ENCODE results near the gene MS4A10.

Gene MS4A10

DNA sequence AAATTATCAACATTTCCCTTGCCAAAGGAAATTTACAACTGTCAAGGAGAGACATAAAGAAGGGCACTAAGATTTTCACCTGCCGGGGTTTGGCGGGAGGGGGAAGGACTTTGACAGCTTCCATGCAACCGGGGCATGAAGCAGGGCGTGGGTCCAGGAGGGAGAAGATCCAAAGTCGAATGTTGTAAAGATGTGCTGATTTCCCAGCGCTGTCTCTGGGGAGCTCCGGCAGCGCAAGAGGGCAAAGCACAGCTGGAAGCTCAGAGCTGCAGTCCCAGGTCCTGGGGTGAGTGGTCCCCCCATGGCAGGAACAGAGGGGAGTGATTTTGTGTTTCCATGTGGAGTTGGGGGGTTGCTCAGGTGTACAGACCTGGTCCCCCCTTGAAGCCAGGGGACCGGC is at the start of gene MS4A10:
TSS of gene MS4A10 (plus strand) at position 198 of the 400 bp plus-strand sequence. CDS start 5,003 bp downstream, outside the sequence.
- no peak for TF ChIP-seq CTCF (IDR thresholded peaks at IDR 0.05; ENCODE audit: control insufficient read depth, insufficient read depth, low read depth, low read length, missing control alignments)
- DNase-seq (ENCODE audit: low read depth), result no peak
- H3K4me3 ChIP-seq (ENCODE audit: control insufficient read depth, low read depth, low read length), result no peak within 1 kb of the TSS

GRCh38 chr11:60739114-60739513 is 46.0 kb upstream of the MS4A10 start:
- no peak overlapping the region for H3K4me3 ChIP-seq (ENCODE audit: control insufficient read depth, low read depth, low read length)
- DNase-seq (ENCODE audit: low read depth), result no peak
- TF ChIP-seq CTCF (IDR thresholded peaks at IDR 0.05; ENCODE audit: control insufficient read depth, insufficient read depth, low read depth, low read length, missing control alignments), result no peak

- no peak overlapping the region for H3K4me3 ChIP-seq (ENCODE audit: control insufficient read depth, low read depth, low read length)
- TF ChIP-seq CTCF (IDR thresholded peaks at IDR 0.05; ENCODE audit: control insufficient read depth, insufficient read depth, low read depth, low read length, missing control alignments), result no peak
- no peak for DNase-seq (ENCODE audit: low read depth)
These were observed 44.6 kb upstream of the MS4A10 start for GRCh38 chr11:60740573-60740972.

GRCh38 chr11:60741421-60741820 is 43.7 kb upstream of the MS4A10 start:
- TF ChIP-seq CTCF (IDR thresholded peaks at IDR 0.05; ENCODE audit: control insufficient read depth, insufficient read depth, low read depth, low read length, missing control alignments), result no peak

GRCh38 chr11:60743058-60743457 is 42.1 kb upstream of the MS4A10 start:
- DNase-seq (ENCODE audit: low read depth), result no peak
- no peak for TF ChIP-seq CTCF (IDR thresholded peaks at IDR 0.05; ENCODE audit: control insufficient read depth, insufficient read depth, low read depth, low read length, missing control alignments)

More at GRCh38 chr11:60741421-60741820, 43.7 kb upstream of the MS4A10 start:
- no peak overlapping the region for H3K4me3 ChIP-seq (ENCODE audit: control insufficient read depth, low read depth, low read length)
- no peak for DNase-seq (ENCODE audit: low read depth)

DNA sequence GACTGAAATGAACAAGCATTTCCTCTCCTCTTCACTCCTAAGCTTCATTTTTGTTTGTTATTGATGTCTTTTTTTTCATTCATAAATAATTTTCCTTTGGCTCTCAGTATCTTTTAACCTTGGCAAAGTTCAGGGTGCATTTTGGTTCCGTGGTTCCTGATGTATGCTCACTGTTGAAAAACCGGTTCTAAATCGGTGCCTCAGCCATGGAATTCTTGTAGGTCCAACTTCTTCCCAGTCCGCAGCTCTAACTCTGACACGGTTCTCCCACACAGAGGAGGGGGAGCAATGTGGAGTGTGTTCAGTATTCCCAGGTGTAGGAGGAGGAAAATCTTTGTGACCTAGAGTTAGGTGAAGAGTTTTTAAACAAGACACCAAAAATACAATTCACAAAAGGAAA is 41.0 kb upstream of the MS4A10 start:
- DNase-seq (ENCODE audit: low read depth), result no peak
- no peak for TF ChIP-seq CTCF (IDR thresholded peaks at IDR 0.05; ENCODE audit: control insufficient read depth, insufficient read depth, low read depth, low read length, missing control alignments)
- H3K4me3 ChIP-seq (ENCODE audit: control insufficient read depth, low read depth, low read length), result no peak overlapping the region

More at GRCh38 chr11:60743058-60743457, 42.1 kb upstream of the MS4A10 start:
- no peak overlapping the region for H3K4me3 ChIP-seq (ENCODE audit: control insufficient read depth, low read depth, low read length)

DNA sequence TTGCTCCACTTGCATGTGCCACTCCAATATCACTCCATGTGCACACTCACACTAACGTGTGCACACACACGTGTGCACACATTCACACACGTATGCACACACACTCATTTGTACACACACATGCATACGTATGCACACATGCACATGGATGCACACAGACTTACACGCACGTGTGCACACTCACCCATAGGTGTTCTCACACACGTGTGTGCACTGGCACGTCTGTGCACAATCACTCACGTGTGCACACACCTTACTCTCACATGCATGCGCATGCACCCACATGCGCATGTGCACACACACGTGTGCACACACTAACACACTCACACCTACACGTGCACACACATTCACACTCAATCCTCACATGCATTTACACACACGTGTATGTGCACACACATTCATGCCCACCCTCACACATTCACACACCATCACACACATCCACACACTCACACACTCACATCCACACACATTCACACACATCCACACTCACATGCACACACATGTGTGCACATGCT is 37.7 kb upstream of the MS4A10 start:
- no peak for DNase-seq (ENCODE audit: low read depth)
- H3K4me3 ChIP-seq (ENCODE audit: control insufficient read depth, low read depth, low read length), result no peak overlapping the region
- no peak for TF ChIP-seq CTCF (IDR thresholded peaks at IDR 0.05; ENCODE audit: control insufficient read depth, insufficient read depth, low read depth, low read length, missing control alignments)
